ENCODE data around the gene RAB4B. TPM values are rescaled to one million over a fixed set of nuclear protein-coding genes. Genes with fewer than 3 reads are reported as not detected.

Gene RAB4B, protein sequence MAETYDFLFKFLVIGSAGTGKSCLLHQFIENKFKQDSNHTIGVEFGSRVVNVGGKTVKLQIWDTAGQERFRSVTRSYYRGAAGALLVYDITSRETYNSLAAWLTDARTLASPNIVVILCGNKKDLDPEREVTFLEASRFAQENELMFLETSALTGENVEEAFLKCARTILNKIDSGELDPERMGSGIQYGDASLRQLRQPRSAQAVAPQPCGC
- total RNA-seq: 5.3 and 8.0 TPM in 2 replicates

GRCh38 chr19:40777937-40778705 is at the start of gene RAB4B:
Gene RAB4B, plus strand, starts transcription at chr19:40778247. Its CDS starts 129 bp downstream, at chr19:40778376.

GRCh38 chr19:40750058-40750873 is 27.8 kb upstream of the RAB4B start, which contains the start of gene ACTMAP:
Gene ACTMAP, minus strand, starts transcription at chr19:40750477. Its CDS starts 674 bp downstream, at chr19:40749803.

GRCh38 chr19:40750874-40751537 is 27.0 kb upstream of the RAB4B start, which contains the start of gene SNRPA:
Gene SNRPA, plus strand, starts transcription at chr19:40751203. Its CDS starts 206 bp downstream, at chr19:40751409.

GRCh38 chr19:40774916-40775631 is 3.0 kb upstream of the RAB4B start, which contains the start of gene MIA:
Gene MIA, plus strand, starts transcription at chr19:40775521. Its CDS starts 22 bp downstream, at chr19:40775543.

DNA sequence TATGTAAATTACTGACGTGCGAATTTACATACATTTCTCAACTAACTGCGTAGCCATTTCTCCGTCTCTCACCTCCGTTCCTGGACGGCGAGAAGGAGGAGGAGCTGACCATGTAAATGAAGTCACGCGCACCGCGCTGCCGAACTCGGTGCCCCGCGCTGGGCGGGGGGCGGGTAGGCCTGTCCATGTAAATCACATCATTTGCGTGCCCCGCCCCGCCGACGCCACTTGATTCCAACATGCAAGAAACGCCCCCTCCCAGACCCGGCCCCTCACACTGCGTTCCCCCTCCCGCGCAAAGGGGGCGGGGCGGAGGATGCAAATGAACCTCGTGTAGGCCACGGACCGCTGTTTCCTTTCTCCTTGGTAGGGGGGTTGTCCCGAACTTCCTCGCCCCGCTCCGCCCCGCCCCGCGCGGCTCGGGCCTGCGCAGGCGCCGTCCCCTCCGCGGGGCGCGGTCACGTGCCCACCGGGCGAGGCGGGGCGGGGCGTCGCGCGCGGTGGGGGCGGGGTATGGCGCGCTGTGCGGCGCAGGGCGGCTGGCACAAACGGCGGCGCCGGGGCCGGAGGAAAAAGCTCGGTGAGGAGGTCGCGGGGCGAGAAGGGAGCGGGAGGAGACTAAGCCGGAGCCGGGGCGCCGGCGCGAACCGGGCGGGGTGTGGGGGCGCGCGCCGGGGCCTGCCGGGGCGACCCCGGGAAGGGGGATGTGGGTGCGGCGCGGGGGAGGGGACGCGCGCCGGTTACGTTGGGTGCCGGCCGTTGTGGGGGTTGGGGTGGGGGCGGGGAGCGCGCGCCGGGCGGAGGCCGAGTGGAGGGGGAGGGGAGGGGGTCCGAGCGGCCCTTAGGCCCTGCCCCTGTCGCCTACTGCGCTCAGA is 20.9 kb downstream of the RAB4B start, which contains the start of gene EGLN2:
TSS of gene EGLN2 (plus strand) at position 509 of the 875 bp plus-strand sequence. CDS start 1,382 bp downstream, outside the sequence.

Other genes with a start within 250 kb of the RAB4B start
- 22.9 and 32.4 TPM in 2 replicates for gene SHKBP1, start 201.4 kb upstream of the RAB4B start, total RNA-seq
- 29.4 and 38.4 TPM in 2 replicates for gene LTBP4, start 176.9 kb upstream of the RAB4B start, total RNA-seq
- gene NUMBL, start 87.6 kb upstream of the RAB4B start, total RNA-seq: 13.9 and 16.9 TPM in 2 replicates
- 21.4 and 26.9 TPM in 2 replicates for gene COQ8B, start 61.4 kb upstream of the RAB4B start, total RNA-seq
- 35.0 and 46.0 TPM in 2 replicates for gene ITPKC, start 61.1 kb upstream of the RAB4B start, total RNA-seq
- 0.24 and 0.43 TPM in 2 replicates for gene ACTMAP, start 27.8 kb upstream of the RAB4B start, total RNA-seq
- 15.9 and 18.3 TPM in 2 replicates for gene SNRPA, start 27.0 kb upstream of the RAB4B start, total RNA-seq
- gene MIA, start 2.7 kb upstream of the RAB4B start, total RNA-seq: 0.24 and 0.64 TPM in 2 replicates
- 55.4 and 67.5 TPM in 2 replicates for gene EGLN2, start 20.9 kb downstream of the RAB4B start, total RNA-seq
- not detected in 2 replicates for gene CYP2A6, start 72.2 kb downstream of the RAB4B start, total RNA-seq
- not detected in 2 replicates for gene CYP2A7, start 104.0 kb downstream of the RAB4B start, total RNA-seq
- gene CYP2B6, start 213.0 kb downstream of the RAB4B start, total RNA-seq: under 0.01 TPM in 1 of 2 replicates, not detected in the other